ENCODE data around the gene INSIG2. TPM values are rescaled to one million over a fixed set of nuclear protein-coding genes. Genes with fewer than 3 reads are reported as not detected.
A peak's percentile ranks its signal among the peaks of the same experiment; 100 is the strongest.

INSIG2 gene
- total RNA-seq, 1 experiment from 2014 or later: 8.5 TPM

DNA sequence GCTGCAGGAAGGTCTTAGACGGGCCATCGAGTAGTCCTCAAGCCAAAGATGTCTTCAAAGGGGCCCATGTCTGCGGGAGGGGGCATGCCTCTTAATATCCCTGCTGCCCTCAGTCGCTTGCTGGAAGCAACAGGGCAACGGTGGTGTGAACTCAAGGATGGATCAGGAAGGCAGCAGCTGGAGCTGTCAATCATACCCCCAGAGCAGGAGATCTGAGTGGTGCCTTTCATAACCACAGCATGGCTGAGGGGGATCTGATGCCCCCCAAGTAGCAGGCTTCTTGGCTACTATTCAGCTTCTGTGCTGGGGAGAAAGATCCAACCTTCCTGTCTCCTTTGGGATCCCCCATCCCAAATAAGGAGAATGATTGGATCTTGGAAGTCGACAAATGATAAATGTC is 46.4 kb downstream of the INSIG2 start:
- no peak overlapping the region for H3K4me2 ChIP-seq (ENCODE audit: low read length)
- BruUV-seq (replicated peaks): no TSS peak
- H3K9ac ChIP-seq (ENCODE audit: low read length): no peak overlapping the region
- no peaks in the 10 kb centered on the region for H3K9me2 ChIP-seq (replicated peaks; ENCODE audit: low read length)
- H4K20me1 ChIP-seq (ENCODE audit: low read length): no peaks in the 10 kb centered on the region
- H3K27ac ChIP-seq (ENCODE audit: low read length): no peak overlapping the region
- no peaks in the 10 kb centered on the region for H3K36me3 ChIP-seq (ENCODE audit: low read depth, low read length)
- DNase-seq: no peak
- H3K9me3 ChIP-seq (ENCODE audit: low read length): no peaks in the 10 kb centered on the region
- intact Hi-C loops (cut with micrococcal nuclease): no loop called here
- H3K27me3 ChIP-seq (ENCODE audit: low read length): no peaks in the 10 kb centered on the region
- no peak for TF ChIP-seq EZH2phosphoT487 (IDR thresholded peaks at IDR 0.05; ENCODE audit: borderline replicate concordance, low read length)
- no peak for TF ChIP-seq EZH2 (IDR thresholded peaks at IDR 0.05; ENCODE audit: low read length, unreplicated experiment)
- TF ChIP-seq, protein P1, sequence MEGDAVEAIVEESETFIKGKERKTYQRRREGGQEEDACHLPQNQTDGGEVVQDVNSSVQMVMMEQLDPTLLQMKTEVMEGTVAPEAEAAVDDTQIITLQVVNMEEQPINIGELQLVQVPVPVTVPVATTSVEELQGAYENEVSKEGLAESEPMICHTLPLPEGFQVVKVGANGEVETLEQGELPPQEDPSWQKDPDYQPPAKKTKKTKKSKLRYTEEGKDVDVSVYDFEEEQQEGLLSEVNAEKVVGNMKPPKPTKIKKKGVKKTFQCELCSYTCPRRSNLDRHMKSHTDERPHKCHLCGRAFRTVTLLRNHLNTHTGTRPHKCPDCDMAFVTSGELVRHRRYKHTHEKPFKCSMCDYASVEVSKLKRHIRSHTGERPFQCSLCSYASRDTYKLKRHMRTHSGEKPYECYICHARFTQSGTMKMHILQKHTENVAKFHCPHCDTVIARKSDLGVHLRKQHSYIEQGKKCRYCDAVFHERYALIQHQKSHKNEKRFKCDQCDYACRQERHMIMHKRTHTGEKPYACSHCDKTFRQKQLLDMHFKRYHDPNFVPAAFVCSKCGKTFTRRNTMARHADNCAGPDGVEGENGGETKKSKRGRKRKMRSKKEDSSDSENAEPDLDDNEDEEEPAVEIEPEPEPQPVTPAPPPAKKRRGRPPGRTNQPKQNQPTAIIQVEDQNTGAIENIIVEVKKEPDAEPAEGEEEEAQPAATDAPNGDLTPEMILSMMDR (conservative IDR thresholded peaks at IDR 0.05; ENCODE audit: low read depth, low read length): no peak
- ATAC-seq: no peak
- H3K79me2 ChIP-seq (ENCODE audit: low read length): no peaks in the 10 kb centered on the region
- POLR2A ChIA-PET (ENCODE audit: unreplicated experiment): no interaction called here
- CTCF ChIA-PET: no interaction called here
- H3K4me1 ChIP-seq (ENCODE audit: insufficient read depth, low read length): no peaks in the 10 kb centered on the region
- no peak overlapping the region for H2AFZ ChIP-seq (ENCODE audit: low read length)
- no peaks in the 10 kb centered on the region for H3F3A ChIP-seq (ENCODE audit: low read length, unreplicated experiment)
- no peak overlapping the region for H3K4me3 ChIP-seq (ENCODE audit: low read length)

DNA sequence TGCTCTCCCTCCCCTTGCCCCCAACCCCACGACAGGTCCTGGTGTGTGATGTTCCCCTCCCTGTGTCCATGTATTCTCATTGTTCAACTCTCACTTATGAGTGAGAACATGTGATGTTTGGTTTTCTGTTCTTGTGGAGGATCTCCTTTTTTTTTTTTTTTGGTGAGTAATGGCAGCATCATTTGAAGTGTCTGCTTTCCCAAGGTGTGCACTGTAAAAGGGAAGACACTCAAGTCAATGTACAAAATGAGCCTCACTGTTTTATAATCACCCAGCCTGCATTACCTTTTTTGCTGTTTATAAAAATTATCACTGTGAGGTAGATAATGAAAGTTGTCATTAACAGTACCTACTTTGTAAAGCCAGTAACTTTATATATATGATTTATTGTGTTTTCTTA is 56.9 kb downstream of the INSIG2 start:
- Histone ChIP-seq H3K4me1 (ENCODE audit: insufficient read depth, low read length) (peaks cover 23% of the 10 kb centered on the region), H3K27ac (ENCODE audit: low read length) (peak overlapping the region; percentile 15; the same call in 1 of the 2 replicates), H3K4me2 (ENCODE audit: low read length) (no peak overlapping the region), H3K9ac (ENCODE audit: low read length) (no peak overlapping the region), H3K79me2 (ENCODE audit: low read length) (peaks cover 17% of the 10 kb centered on the region), H2AFZ (ENCODE audit: low read length) (no peak overlapping the region), H3K36me3 (ENCODE audit: low read depth, low read length) (no peaks in the 10 kb centered on the region; the same call in 1 of the 2 replicates), H3K27me3 (ENCODE audit: low read length) (no peaks in the 10 kb centered on the region), H4K20me1 (ENCODE audit: low read length) (no peaks in the 10 kb centered on the region), H3F3A (ENCODE audit: low read length, unreplicated experiment) (no peaks in the 10 kb centered on the region), H3K9me2 (replicated peaks; ENCODE audit: low read length) (no peaks in the 10 kb centered on the region), H3K4me3 (ENCODE audit: low read length) (no peak overlapping the region), H3K9me3 (ENCODE audit: low read length) (no peaks in the 10 kb centered on the region)
- ChIA-PET POLR2A (ENCODE audit: unreplicated experiment) (no interaction called here), CTCF (no interaction called here)
- no peak for TF ChIP-seq EZH2phosphoT487 (IDR thresholded peaks at IDR 0.05; ENCODE audit: borderline replicate concordance, low read length)
- no TSS peak for BruUV-seq (replicated peaks)
- ATAC-seq: peak; percentile 62
- peak; percentile 60 for DNase-seq
- intact Hi-C loops (cut with micrococcal nuclease): no loop called here

DNA sequence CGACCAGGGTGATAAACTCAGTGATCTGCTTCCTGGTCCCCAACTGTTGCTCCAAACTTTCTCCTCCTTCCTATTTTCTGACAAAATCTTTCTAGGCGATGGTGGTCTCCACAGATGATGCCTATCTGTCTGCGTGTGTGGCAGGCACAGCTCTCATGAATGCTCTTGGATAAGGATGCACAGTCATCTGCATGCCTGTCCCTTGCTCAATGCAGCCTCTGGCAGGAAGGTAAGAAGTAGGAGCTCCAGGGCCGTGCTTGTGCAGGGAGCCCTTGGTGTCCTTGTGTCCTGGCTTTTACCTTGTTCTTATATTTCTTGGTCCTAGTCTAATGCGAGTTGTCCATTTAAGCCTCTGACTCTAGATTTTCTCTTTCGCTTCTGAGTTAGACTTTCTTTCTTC is 57.5 kb downstream of the INSIG2 start:
- peaks cover 23% of the 10 kb centered on the region for H3K4me1 ChIP-seq (ENCODE audit: insufficient read depth, low read length)
- peak overlapping the region; percentile 15; the same call in 1 of the 2 replicates for H3K27ac ChIP-seq (ENCODE audit: low read length)
- H3K9me3 ChIP-seq (ENCODE audit: low read length): no peaks in the 10 kb centered on the region
- no peaks in the 10 kb centered on the region for H3F3A ChIP-seq (ENCODE audit: low read length, unreplicated experiment)
- H3K27me3 ChIP-seq (ENCODE audit: low read length): no peaks in the 10 kb centered on the region
- H3K79me2 ChIP-seq (ENCODE audit: low read length): peaks cover 17% of the 10 kb centered on the region
- no peak overlapping the region for H2AFZ ChIP-seq (ENCODE audit: low read length)
- POLR2A ChIA-PET (ENCODE audit: unreplicated experiment): no interaction called here
- DNase-seq (no peak), ATAC-seq (no peak)
- no peak overlapping the region for H3K4me3 ChIP-seq (ENCODE audit: low read length)
- H3K9me2 ChIP-seq (replicated peaks; ENCODE audit: low read length): no peaks in the 10 kb centered on the region
- no TSS peak for BruUV-seq (replicated peaks)
- CTCF ChIA-PET: no interaction called here
- intact Hi-C loops (cut with micrococcal nuclease): no loop called here
- H4K20me1 ChIP-seq (ENCODE audit: low read length): no peaks in the 10 kb centered on the region
- TF ChIP-seq EZH2phosphoT487 (IDR thresholded peaks at IDR 0.05; ENCODE audit: borderline replicate concordance, low read length): no peak
- no peak for TF ChIP-seq EZH2 (IDR thresholded peaks at IDR 0.05; ENCODE audit: low read length, unreplicated experiment)
- TF ChIP-seq, protein P1 (conservative IDR thresholded peaks at IDR 0.05; ENCODE audit: low read depth, low read length): no peak
- no peaks in the 10 kb centered on the region; the same call in 1 of the 2 replicates for H3K36me3 ChIP-seq (ENCODE audit: low read depth, low read length)
- H3K9ac ChIP-seq (ENCODE audit: low read length): no peak overlapping the region
- H3K4me2 ChIP-seq (ENCODE audit: low read length): no peak overlapping the region

Data from PC-3 (cell line).